GM06990 (cell line): Measurements from ENCODE around the gene PALD1.

Source experiments
- DNase-seq: peaks from one replicate; pipeline ENCODE4 v3.0.0-alpha.2; 2011; ENCODE audit not compliant: insufficient read length; ENCODE audit errors: extremely low read depth
- H3K27me3 ChIP-seq: replicated peaks from 2 replicates; pipeline ENCODE4 v1.6.0; 2011; ENCODE audit warnings: low read length; ENCODE audit not compliant: control insufficient read depth, insufficient read depth
- H3K36me3 ChIP-seq: 2 replicates; pipeline ENCODE4 v1.5.1; 2011; ENCODE audit warnings: low read length; ENCODE audit not compliant: control insufficient read depth, insufficient read depth
- H3K4me3 ChIP-seq: replicated peaks from 2 replicates; pipeline ENCODE4 v1.5.1; 2011; ENCODE audit warnings: low read depth, mild to moderate bottlenecking, control low read depth, low read length
- TF ChIP-seq, protein P1 (sequence below): IDR thresholded peaks from 2 replicates; pipeline ENCODE4 v1.5.1; 2011; ENCODE audit warnings: low read length, control low read depth, mild to moderate bottlenecking, inconsistent platforms; ENCODE audit not compliant: insufficient read depth, poor library complexity, severe bottlenecking

PALD1 gene

GRCh38 chr10:70533189-70533558 is 54.6 kb downstream of the PALD1 start:
- no peak for DNase-seq
- no peaks in the 10 kb centered on the region for H3K27me3 ChIP-seq
- TF ChIP-seq, protein P1, sequence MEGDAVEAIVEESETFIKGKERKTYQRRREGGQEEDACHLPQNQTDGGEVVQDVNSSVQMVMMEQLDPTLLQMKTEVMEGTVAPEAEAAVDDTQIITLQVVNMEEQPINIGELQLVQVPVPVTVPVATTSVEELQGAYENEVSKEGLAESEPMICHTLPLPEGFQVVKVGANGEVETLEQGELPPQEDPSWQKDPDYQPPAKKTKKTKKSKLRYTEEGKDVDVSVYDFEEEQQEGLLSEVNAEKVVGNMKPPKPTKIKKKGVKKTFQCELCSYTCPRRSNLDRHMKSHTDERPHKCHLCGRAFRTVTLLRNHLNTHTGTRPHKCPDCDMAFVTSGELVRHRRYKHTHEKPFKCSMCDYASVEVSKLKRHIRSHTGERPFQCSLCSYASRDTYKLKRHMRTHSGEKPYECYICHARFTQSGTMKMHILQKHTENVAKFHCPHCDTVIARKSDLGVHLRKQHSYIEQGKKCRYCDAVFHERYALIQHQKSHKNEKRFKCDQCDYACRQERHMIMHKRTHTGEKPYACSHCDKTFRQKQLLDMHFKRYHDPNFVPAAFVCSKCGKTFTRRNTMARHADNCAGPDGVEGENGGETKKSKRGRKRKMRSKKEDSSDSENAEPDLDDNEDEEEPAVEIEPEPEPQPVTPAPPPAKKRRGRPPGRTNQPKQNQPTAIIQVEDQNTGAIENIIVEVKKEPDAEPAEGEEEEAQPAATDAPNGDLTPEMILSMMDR = no peak
- H3K4me3 ChIP-seq = no peak overlapping the region
- no peaks in the 10 kb centered on the region for H3K36me3 ChIP-seq

- DNase-seq = no peak
- TF ChIP-seq, protein P1 = no peak
- no peaks in the 10 kb centered on the region for H3K27me3 ChIP-seq
- no peak overlapping the region for H3K4me3 ChIP-seq
- H3K36me3 ChIP-seq = no peaks in the 10 kb centered on the region
These were observed 55.7 kb downstream of the PALD1 start for GRCh38 chr10:70534281-70534680.

DNA sequence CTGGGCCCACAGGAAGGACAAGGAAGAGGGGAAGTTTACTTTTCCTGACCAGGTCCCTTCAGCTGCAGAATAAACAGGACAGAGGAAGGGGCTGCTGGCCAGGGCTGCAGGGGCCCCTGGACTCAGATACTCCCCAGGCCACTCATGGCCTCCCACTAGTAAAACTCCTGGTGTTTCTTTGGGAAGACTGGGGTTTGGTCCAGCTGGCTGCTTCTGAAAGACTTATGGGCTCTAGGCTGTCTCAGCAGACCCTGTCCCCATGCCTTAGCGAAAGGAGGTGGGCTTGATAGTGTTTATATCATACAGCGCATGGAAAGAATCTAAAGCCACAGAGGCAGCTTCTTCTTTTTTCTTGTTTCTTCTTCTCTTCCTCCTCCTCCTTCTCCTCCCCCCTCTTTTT is 56.4 kb downstream of the PALD1 start:
- no peak for DNase-seq
- no peaks in the 10 kb centered on the region for H3K27me3 ChIP-seq
- TF ChIP-seq, protein P1 = no peak
- H3K36me3 ChIP-seq = no peaks in the 10 kb centered on the region
- no peak overlapping the region for H3K4me3 ChIP-seq

GRCh38 chr10:70535451-70535850 is 56.9 kb downstream of the PALD1 start:
- Histone ChIP-seq H3K4me3 (no peak overlapping the region), H3K36me3 (no peaks in the 10 kb centered on the region), H3K27me3 (no peaks in the 10 kb centered on the region)
- TF ChIP-seq, protein P1 = no peak
- no peak for DNase-seq

GRCh38 chr10:70536196-70536861 is 57.8 kb downstream of the PALD1 start:
- DNase-seq = no peak
- no peak overlapping the region for H3K4me3 ChIP-seq
- H3K36me3 ChIP-seq = no peaks in the 10 kb centered on the region
- TF ChIP-seq, protein P1 = no peak
- no peaks in the 10 kb centered on the region for H3K27me3 ChIP-seq

DNA sequence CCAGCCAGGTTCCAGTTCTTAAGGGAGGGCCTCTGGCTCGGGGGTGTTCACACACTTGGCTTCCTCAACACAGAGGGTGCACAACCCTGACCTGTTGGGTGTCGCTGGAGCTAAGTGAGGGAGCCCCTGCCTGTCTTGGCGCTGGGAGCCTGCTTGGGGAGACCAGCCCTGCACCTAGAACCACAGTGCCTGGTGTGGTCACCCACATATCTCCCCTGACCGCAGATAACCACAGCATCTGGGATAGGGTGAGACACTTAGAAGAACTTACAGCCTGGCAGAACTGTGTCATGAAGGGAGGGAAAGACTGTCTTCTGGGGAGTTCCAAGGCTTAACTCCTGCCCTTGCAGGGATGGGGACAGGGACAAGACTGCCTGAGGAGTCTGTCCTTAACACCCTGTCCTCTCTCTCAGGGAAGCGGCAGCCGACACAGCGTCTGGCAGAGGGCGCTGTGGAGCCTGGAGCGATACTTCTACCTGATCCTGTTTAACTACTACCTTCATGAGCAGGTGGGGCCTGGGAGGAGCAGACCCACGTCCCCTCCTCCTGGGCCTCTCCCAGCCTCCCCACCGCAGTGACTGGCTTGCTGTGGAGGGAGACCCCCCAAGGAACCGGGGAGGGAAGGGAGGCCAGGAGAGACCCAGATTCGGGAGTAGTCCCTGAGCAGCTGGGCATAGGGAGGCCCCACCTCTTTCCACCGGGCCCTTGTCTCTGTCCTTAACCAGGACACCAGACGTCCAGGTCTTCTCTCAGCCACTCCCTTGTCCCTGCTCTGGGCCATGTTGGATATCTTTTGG is 59.0 kb downstream of the PALD1 start:
- Histone ChIP-seq H3K4me3 (no peak overlapping the region), H3K36me3 (no peaks in the 10 kb centered on the region), H3K27me3 (no peaks in the 10 kb centered on the region)
- TF ChIP-seq, protein P1 = peak; percentile 58
- DNase-seq = no peak
